Smooth muscle cell (in vitro differentiated cells): Measurements from ENCODE around the gene STK11IP. TPM values are rescaled to one million over a fixed set of nuclear protein-coding genes. Genes with fewer than 3 reads are reported as not detected.

Experiments used
- DNase-seq: peaks from one replicate; lab custom pipeline; 2025; ENCODE audit not compliant: unreplicated experiment; lab: John Stamatoyannopoulos, UW
- H2AFZ ChIP-seq: fragments of 200-600 bp; sonication (generic); 2 replicates; pipeline ENCODE4 v1.6.0; 2016; ENCODE audit warnings: antibody characterized with exemption, low read depth, mild to moderate bottlenecking
- H3F3A ChIP-seq: fragments of 200-600 bp; sonication (generic); 2 replicates; pipeline ENCODE4 v1.6.0; 2017; ENCODE audit warnings: antibody characterized with exemption, low read depth
- H3K27ac ChIP-seq: fragments of 200-600 bp; sonication (generic); 2 replicates; pipeline ENCODE4 v1.5.1; 2016; ENCODE audit warnings: low read depth, mild to moderate bottlenecking
- H3K27me3 ChIP-seq: fragments of 200-600 bp; sonication (generic); 2 replicates; pipeline ENCODE4 v1.6.1; 2016; ENCODE audit warnings: low read depth, mild to moderate bottlenecking
- H3K36me3 ChIP-seq: fragments of 200-600 bp; sonication (generic); 2 replicates; pipeline ENCODE4 v1.5.1; 2016; ENCODE audit warnings: low read depth
- H3K4me1 ChIP-seq: fragments of 200-600 bp; sonication (generic); 2 replicates; pipeline ENCODE4 v1.5.1; 2016; ENCODE audit warnings: low read depth
- H3K4me2 ChIP-seq: fragments of 200-600 bp; sonication (generic); 2 replicates; pipeline ENCODE4 v1.6.0; 2016; ENCODE audit warnings: mild to moderate bottlenecking
- H3K4me3 ChIP-seq: fragments of 200-600 bp; sonication (generic); 2 replicates; pipeline ENCODE4 v1.5.1; 2016; ENCODE audit warnings: mild to moderate bottlenecking
- H3K79me2 ChIP-seq: fragments of 200-600 bp; sonication (generic); 2 replicates; pipeline ENCODE4 v1.6.0; 2016; ENCODE audit warnings: low read depth, mild to moderate bottlenecking
- H3K9ac ChIP-seq: fragments of 200-600 bp; sonication (generic); 2 replicates; pipeline ENCODE4 v1.6.0; 2016; ENCODE audit warnings: low read depth
- H3K9me3 ChIP-seq: fragments of 200-600 bp; sonication (generic); replicated peaks from 2 replicates; pipeline ENCODE4 v1.5.1; 2016; ENCODE audit warnings: low read depth
- H4K20me1 ChIP-seq: fragments of 200-600 bp; sonication (generic); 2 replicates; pipeline ENCODE4 v1.6.0; 2016; ENCODE audit warnings: low read depth
- CTCF ChIP-seq: fragments of 200-600 bp; sonication (generic); IDR thresholded peaks from 2 replicates; pipeline ENCODE4 v1.5.1; 2017; ENCODE audit warnings: borderline replicate concordance, mild to moderate bottlenecking, antibody characterized with exemption; ENCODE audit not compliant: insufficient read depth, poor library complexity, severe bottlenecking
- WGBS: methylation state at CpG from one replicate; pipeline ENCODE4 v1.1.7; 2016; ENCODE audit warnings: low lambda C conversion rate; 5-methylcytosine and 5-hydroxymethylcytosine counted together
- polyA plus RNA-seq: library from polyadenylated mRNA; unstranded; fragments of >200 nt; fragmentation: Nextera tagmentation; extraction: Ambion mirVana; gene quantifications from 2 replicates; pipeline ENCODE4 v1.2.1, GENCODE V29; 2016
- total RNA-seq: library from RNA; depleted of rRNA; stranded (reverse); fragments of >200 nt; gene quantifications from 2 replicates; pipeline ENCODE4 v1.2.3, GENCODE V29; 2014

Gene STK11IP
- total and polyA plus RNA-seq, 2 experiments from 2014 or later = 10.2 to 13.6 TPM

GRCh38 chr2:219598308-219599078 is 836 bp downstream of the STK11IP start:
- Histone ChIP-seq H3K4me1 (peaks cover 10% of the 10 kb centered on the region), H3K4me2 (peak overlapping the region; percentile 89), H3K9me3 (no peaks in the 10 kb centered on the region), H3K4me3 (peak overlapping the region; percentile 64), H2AFZ (peak overlapping the region; percentile 90), H3K27me3 (no peaks in the 10 kb centered on the region), H3K9ac (peak overlapping the region; percentile 64), H3K27ac (peak overlapping the region; percentile 86), H3K79me2 (peaks cover 5% of the 10 kb centered on the region), H4K20me1 (no peaks in the 10 kb centered on the region), H3K36me3 (no peaks in the 10 kb centered on the region), H3F3A (peaks cover 20% of the 10 kb centered on the region)
- TF ChIP-seq CTCF = no peak
- no peak for DNase-seq
- WGBS = 33% methylated on average over 9 of the region's 9 CpGs

DNA sequence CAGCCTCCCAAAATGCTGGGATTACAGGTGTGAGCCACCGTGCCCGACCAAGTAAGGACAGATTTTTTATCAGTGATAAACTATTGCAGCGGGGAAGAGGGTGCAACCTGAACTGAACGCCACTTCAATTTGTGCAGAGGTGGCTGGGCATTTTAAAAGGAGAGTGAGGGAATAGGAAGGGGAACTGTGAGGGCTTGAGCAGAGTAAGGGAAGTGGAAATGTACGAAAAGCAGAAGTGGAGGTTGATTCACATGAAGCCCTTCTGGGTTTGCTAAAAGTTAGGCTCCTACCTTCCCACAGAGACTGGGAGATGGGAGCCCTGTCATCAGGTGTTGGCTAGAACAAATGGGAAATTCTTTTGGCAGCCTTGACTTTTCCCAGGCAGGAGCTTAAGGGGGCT is 6.1 kb downstream of the STK11IP start:
- Histone ChIP-seq H3K4me1 (no peaks in the 10 kb centered on the region), H3K27me3 (no peaks in the 10 kb centered on the region), H3K4me3 (no peak overlapping the region), H3K9ac (no peak overlapping the region), H3F3A (no peaks in the 10 kb centered on the region), H3K79me2 (no peaks in the 10 kb centered on the region), H3K9me3 (no peaks in the 10 kb centered on the region), H2AFZ (no peak overlapping the region), H3K4me2 (no peak overlapping the region), H3K27ac (no peak overlapping the region), H3K36me3 (no peaks in the 10 kb centered on the region), H4K20me1 (no peaks in the 10 kb centered on the region)
- TF ChIP-seq CTCF = no peak
- WGBS = 96% methylated on average over 5 of the region's 5 CpGs
- DNase-seq = no peak

- no peaks in the 10 kb centered on the region for H3K4me1 ChIP-seq
- no peak for DNase-seq
- H3K27me3 ChIP-seq = no peaks in the 10 kb centered on the region
- no peaks in the 10 kb centered on the region for H3K36me3 ChIP-seq
- H3K4me3 ChIP-seq = no peak overlapping the region
- H3K27ac ChIP-seq = no peak overlapping the region
- WGBS = 97% methylated on average over 6 of the region's 6 CpGs
- H4K20me1 ChIP-seq = no peaks in the 10 kb centered on the region
- no peak for TF ChIP-seq CTCF
- H3K4me2 ChIP-seq = no peak overlapping the region
- no peak overlapping the region for H3K9ac ChIP-seq
- no peaks in the 10 kb centered on the region for H3K79me2 ChIP-seq
- no peaks in the 10 kb centered on the region for H3K9me3 ChIP-seq
- H3F3A ChIP-seq = no peaks in the 10 kb centered on the region
- no peak overlapping the region for H2AFZ ChIP-seq
Measured at GRCh38 chr2:219605607-219605954, 7.9 kb downstream of the STK11IP start.

GRCh38 chr2:219607931-219608330 is 10.3 kb downstream of the STK11IP start:
- Histone ChIP-seq H3K4me2 (no peak overlapping the region), H3K9ac (no peak overlapping the region), H2AFZ (no peak overlapping the region), H3F3A (no peaks in the 10 kb centered on the region), H3K27ac (no peak overlapping the region), H3K4me1 (no peaks in the 10 kb centered on the region), H3K36me3 (no peaks in the 10 kb centered on the region), H3K79me2 (no peaks in the 10 kb centered on the region), H3K9me3 (no peaks in the 10 kb centered on the region), H4K20me1 (no peaks in the 10 kb centered on the region), H3K27me3 (no peaks in the 10 kb centered on the region), H3K4me3 (no peak overlapping the region)
- WGBS = 97% methylated on average over 15 of the region's 15 CpGs
- no peak for DNase-seq
- no peak for TF ChIP-seq CTCF
